ENCODE measurements around the gene EPB42. TPM values are rescaled to one million over a fixed set of nuclear protein-coding genes. Genes with fewer than 3 reads are reported as not detected.
"Not testable (repeated sequence)": the region's sequence is repeated elsewhere in the genome, so short reads cannot be mapped to it uniquely, and the experiment has no call there.

Gene EPB42
- total and polyA plus RNA-seq, 2 donors (not counting 1 experiment from before 2014, with no cell fraction given): not detected

- Histone ChIP-seq H3K27ac (ENCODE audit: low read length in 2 of 2) (peak overlapping the region; percentile 87 to 94), H3K9me3 (ENCODE audit: control extremely low read depth in 1 of 3, control insufficient read depth in 2 of 3, insufficient read depth in 1 of 3, low read length in 2 of 3) (no peaks in the 10 kb centered on the region), H3K27me3 (replicated peaks in 1 of 4; ENCODE audit: control extremely low read depth in 1 of 4, control insufficient read depth in 3 of 4, insufficient read depth in 4 of 4, low read length in 3 of 4) (no peaks in the 10 kb centered on the region), H2AFZ (ENCODE audit: insufficient read depth, low read depth, low read length, poor library complexity, severe bottlenecking) (peak overlapping the region; percentile 78), H4K20me1 (ENCODE audit: control insufficient read depth, insufficient read depth, low read length, poor library complexity, severe bottlenecking) (peaks cover 23% of the 10 kb centered on the region), H3K4me1 (ENCODE audit: control insufficient read depth in 2 of 2, insufficient read depth in 2 of 2, low read length in 2 of 2) (peaks cover 21 to 32% of the 10 kb centered on the region in 2 donors), H3K9ac (ENCODE audit: low read length) (peak overlapping the region; percentile 94), H3K4me3 (ENCODE audit: control extremely low read depth in 1 of 5, extremely low read depth in 1 of 5, insufficient read depth in 1 of 5, low read depth in 2 of 5, low read length in 4 of 5) (peak overlapping the region in 2 of 5 experiments; percentile 75 to 94), H3K4me2 (replicated peaks; ENCODE audit: low read depth, low read length, poor library complexity, severe bottlenecking) (peak overlapping the region; percentile 91), H3K36me3 (replicated peaks in 1 of 2; ENCODE audit: control extremely low read depth in 1 of 2, control insufficient read depth in 1 of 2, extremely low read depth in 1 of 2, insufficient read depth in 2 of 2, low read length in 1 of 2) (peaks cover 7 to 22% of the 10 kb centered on the region in 2 experiments), H3K79me2 (ENCODE audit: control insufficient read depth, insufficient read depth, low read length) (peaks cover 32% of the 10 kb centered on the region)
- Mint-ChIP-seq H3K4me3 (peak overlapping the region; percentile 99), H3K27me3 (no peaks in the 10 kb centered on the region), H3K4me1 (peaks cover 36% of the 10 kb centered on the region), H3K27ac (peak overlapping the region; percentile 98), H3K9me3 (ENCODE audit: insufficient read depth) (no peaks in the 10 kb centered on the region)
- ATAC-seq (ENCODE audit: low read depth): no peak
- WGBS (ENCODE audit: insufficient coverage): 87% methylated on average over 6 of the region's 9 CpGs
- TF ChIP-seq EZH2 (IDR thresholded peaks at IDR 0.05; ENCODE audit: borderline replicate concordance, insufficient read depth, low read depth, low read length, poor library complexity, severe bottlenecking): no peak
- TF ChIP-seq, protein P1, sequence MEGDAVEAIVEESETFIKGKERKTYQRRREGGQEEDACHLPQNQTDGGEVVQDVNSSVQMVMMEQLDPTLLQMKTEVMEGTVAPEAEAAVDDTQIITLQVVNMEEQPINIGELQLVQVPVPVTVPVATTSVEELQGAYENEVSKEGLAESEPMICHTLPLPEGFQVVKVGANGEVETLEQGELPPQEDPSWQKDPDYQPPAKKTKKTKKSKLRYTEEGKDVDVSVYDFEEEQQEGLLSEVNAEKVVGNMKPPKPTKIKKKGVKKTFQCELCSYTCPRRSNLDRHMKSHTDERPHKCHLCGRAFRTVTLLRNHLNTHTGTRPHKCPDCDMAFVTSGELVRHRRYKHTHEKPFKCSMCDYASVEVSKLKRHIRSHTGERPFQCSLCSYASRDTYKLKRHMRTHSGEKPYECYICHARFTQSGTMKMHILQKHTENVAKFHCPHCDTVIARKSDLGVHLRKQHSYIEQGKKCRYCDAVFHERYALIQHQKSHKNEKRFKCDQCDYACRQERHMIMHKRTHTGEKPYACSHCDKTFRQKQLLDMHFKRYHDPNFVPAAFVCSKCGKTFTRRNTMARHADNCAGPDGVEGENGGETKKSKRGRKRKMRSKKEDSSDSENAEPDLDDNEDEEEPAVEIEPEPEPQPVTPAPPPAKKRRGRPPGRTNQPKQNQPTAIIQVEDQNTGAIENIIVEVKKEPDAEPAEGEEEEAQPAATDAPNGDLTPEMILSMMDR (IDR thresholded peaks at IDR 0.05): no peak
- ChIA-PET CTCF (interaction anchor here (0.8 kb wide), 1 partner anchor 20 kb away, joined by 3 read pairs; no protein-coding TSS in a partner anchor), POLR2A (interaction anchor here (0.8 kb wide), 1 partner anchor 177 kb away, joined by 3 read pairs; no protein-coding TSS in a partner anchor)
- DNase-seq: peak; percentile 24
- intact Hi-C loops (cut with micrococcal nuclease): loop anchor here (1.0 to 10.0 kb wide), 5 partner anchors 51 to 447 kb away; partner anchors contain the start of genes CDAN1, MAP1A, TMEM62 and TTBK2
Measured at GRCh38 chr15:43184407-43185124, 36.3 kb downstream of the EPB42 start.

DNA sequence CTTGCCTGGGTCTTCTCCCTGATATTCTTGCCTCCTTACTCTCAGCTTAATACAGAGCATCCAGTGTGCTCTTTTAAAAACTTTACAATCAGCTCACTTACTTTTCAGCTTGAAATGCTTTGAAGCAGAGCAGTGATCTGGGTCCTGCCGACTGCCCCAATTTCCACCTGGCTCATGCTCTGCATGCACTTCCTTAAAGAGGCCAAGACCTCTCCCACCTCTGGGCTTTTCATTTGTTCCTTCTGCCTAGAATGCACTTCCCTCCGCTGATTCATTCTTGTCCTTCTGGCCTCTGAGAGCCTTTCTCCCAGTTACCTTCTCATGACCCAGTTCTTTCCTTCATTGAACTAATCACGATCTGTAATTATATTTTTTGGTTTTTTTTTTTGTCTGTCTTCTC is 37.5 kb downstream of the EPB42 start:
- peaks cover 21 to 30% of the 10 kb centered on the region in 2 donors for H3K4me1 ChIP-seq (ENCODE audit: control insufficient read depth in 2 of 2, insufficient read depth in 2 of 2, low read length in 2 of 2)
- POLR2A ChIA-PET: no interaction called here
- H3K27me3 Mint-ChIP-seq: no peaks in the 10 kb centered on the region
- no peak for DNase-seq
- H3K9me3 Mint-ChIP-seq (ENCODE audit: insufficient read depth): no peaks in the 10 kb centered on the region
- no peak overlapping the region for H3K9ac ChIP-seq (ENCODE audit: low read length)
- WGBS (ENCODE audit: insufficient coverage): 77% methylated on average over 2 of the region's 3 CpGs
- H3K27me3 ChIP-seq (replicated peaks in 1 of 4; ENCODE audit: control extremely low read depth in 1 of 4, control insufficient read depth in 3 of 4, insufficient read depth in 4 of 4, low read length in 3 of 4): no peaks in the 10 kb centered on the region
- H3K9me3 ChIP-seq (ENCODE audit: control extremely low read depth in 1 of 3, control insufficient read depth in 2 of 3, insufficient read depth in 1 of 3, low read length in 2 of 3): no peaks in the 10 kb centered on the region
- H4K20me1 ChIP-seq (ENCODE audit: control insufficient read depth, insufficient read depth, low read length, poor library complexity, severe bottlenecking): peaks cover 12% of the 10 kb centered on the region
- no peak for ATAC-seq (ENCODE audit: low read depth)
- H3K36me3 ChIP-seq (replicated peaks in 1 of 2; ENCODE audit: control extremely low read depth in 1 of 2, control insufficient read depth in 1 of 2, extremely low read depth in 1 of 2, insufficient read depth in 2 of 2, low read length in 1 of 2): peaks cover under 1 to 17% of the 10 kb centered on the region in 2 experiments
- TF ChIP-seq EZH2 (IDR thresholded peaks at IDR 0.05; ENCODE audit: borderline replicate concordance, insufficient read depth, low read depth, low read length, poor library complexity, severe bottlenecking): no peak
- TF ChIP-seq, protein P1 (IDR thresholded peaks at IDR 0.05): no peak
- no peak overlapping the region for H2AFZ ChIP-seq (ENCODE audit: insufficient read depth, low read depth, low read length, poor library complexity, severe bottlenecking)
- H3K4me1 Mint-ChIP-seq: peaks cover 30% of the 10 kb centered on the region
- H3K27ac ChIP-seq (ENCODE audit: low read length in 2 of 2): peak overlapping the region in 1 of 2 donors; percentile 57
- peaks cover 21% of the 10 kb centered on the region for H3K79me2 ChIP-seq (ENCODE audit: control insufficient read depth, insufficient read depth, low read length)
- no peak overlapping the region for H3K4me3 ChIP-seq (ENCODE audit: control extremely low read depth in 1 of 5, extremely low read depth in 1 of 5, insufficient read depth in 1 of 5, low read depth in 2 of 5, low read length in 4 of 5)
- intact Hi-C loops (cut with micrococcal nuclease): loop anchor here (10.0 kb wide), 1 partner anchor 332 kb away; the partner anchor contains the start of gene MAP1A
- CTCF ChIA-PET: interaction anchor here (0.9 kb wide), 1 partner anchor 102 kb away, joined by 3 read pairs; no protein-coding TSS in a partner anchor
- no peak overlapping the region for H3K4me2 ChIP-seq (replicated peaks; ENCODE audit: low read depth, low read length, poor library complexity, severe bottlenecking)
- no peak overlapping the region for H3K4me3 Mint-ChIP-seq
- no peak overlapping the region for H3K27ac Mint-ChIP-seq

GRCh38 chr15:43177147-43177546 is 43.7 kb downstream of the EPB42 start:
- H4K20me1 ChIP-seq (ENCODE audit: control insufficient read depth, insufficient read depth, low read length, poor library complexity, severe bottlenecking); H3K79me2 ChIP-seq (ENCODE audit: control insufficient read depth, insufficient read depth, low read length); H3K27ac Mint-ChIP-seq; CTCF ChIA-PET; H3K4me3 ChIP-seq (ENCODE audit: control extremely low read depth in 1 of 5, extremely low read depth in 1 of 5, insufficient read depth in 1 of 5, low read depth in 2 of 5, low read length in 4 of 5); H3K9me3 ChIP-seq (ENCODE audit: control extremely low read depth in 1 of 3, control insufficient read depth in 2 of 3, insufficient read depth in 1 of 3, low read length in 2 of 3); intact Hi-C loops (cut with micrococcal nuclease); H3K4me1 ChIP-seq (ENCODE audit: control insufficient read depth in 2 of 2, insufficient read depth in 2 of 2, low read length in 2 of 2); H3K4me1 Mint-ChIP-seq; H3K27me3 Mint-ChIP-seq; H3K27ac ChIP-seq (ENCODE audit: low read length in 2 of 2); H3K27me3 ChIP-seq (replicated peaks in 1 of 4; ENCODE audit: control extremely low read depth in 1 of 4, control insufficient read depth in 3 of 4, insufficient read depth in 4 of 4, low read length in 3 of 4); H3K4me2 ChIP-seq (replicated peaks; ENCODE audit: low read depth, low read length, poor library complexity, severe bottlenecking); H3K9ac ChIP-seq (ENCODE audit: low read length); ATAC-seq (ENCODE audit: low read depth); H3K9me3 Mint-ChIP-seq (ENCODE audit: insufficient read depth); H2AFZ ChIP-seq (ENCODE audit: insufficient read depth, low read depth, low read length, poor library complexity, severe bottlenecking); H3K4me3 Mint-ChIP-seq; DNase-seq; POLR2A ChIA-PET: not testable (repeated sequence)
- peaks cover 7 to 40% of the 10 kb centered on the region in 2 experiments for H3K36me3 ChIP-seq (replicated peaks in 1 of 2; ENCODE audit: control extremely low read depth in 1 of 2, control insufficient read depth in 1 of 2, extremely low read depth in 1 of 2, insufficient read depth in 2 of 2, low read length in 1 of 2)
- WGBS (ENCODE audit: insufficient coverage): no CpG with 5 or more reads among the region's 2 CpGs
